NCI-H1694 (cell line): ENCODE data around the gene TAGLN2.
"Not testable (repeated sequence)": the region's sequence is repeated elsewhere in the genome, so short reads cannot be mapped to it uniquely, and the experiment has no call there.

Source experiments
- DNase-seq: peaks from one replicate; lab custom pipeline; 2025; lab: John Stamatoyannopoulos, UW

TAGLN2 gene

DNA sequence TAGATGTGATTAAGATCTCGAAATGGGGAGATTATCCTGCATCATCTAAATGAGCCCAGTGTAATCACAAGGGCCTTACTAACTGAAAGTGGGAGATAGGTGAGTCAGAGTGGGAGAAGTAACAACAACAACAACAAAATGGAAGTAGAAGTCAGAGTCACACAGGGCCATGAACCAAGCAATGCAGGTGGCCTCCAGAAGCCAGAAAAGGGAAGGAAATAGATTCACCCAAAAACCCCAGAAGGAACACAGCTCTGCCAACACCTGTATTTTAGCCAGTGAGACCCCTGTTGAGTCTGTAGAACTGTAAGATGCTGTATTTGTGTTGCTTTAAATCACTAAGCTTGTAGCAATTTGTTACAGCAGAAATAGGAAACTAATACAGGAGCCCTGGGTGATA lies 4.1 kb downstream of the TAGLN2 start:
- DNase-seq = no peak

- no peak for DNase-seq
Observed at GRCh38 chr1:159920651-159921050, 4.7 kb downstream of the TAGLN2 start.

DNA sequence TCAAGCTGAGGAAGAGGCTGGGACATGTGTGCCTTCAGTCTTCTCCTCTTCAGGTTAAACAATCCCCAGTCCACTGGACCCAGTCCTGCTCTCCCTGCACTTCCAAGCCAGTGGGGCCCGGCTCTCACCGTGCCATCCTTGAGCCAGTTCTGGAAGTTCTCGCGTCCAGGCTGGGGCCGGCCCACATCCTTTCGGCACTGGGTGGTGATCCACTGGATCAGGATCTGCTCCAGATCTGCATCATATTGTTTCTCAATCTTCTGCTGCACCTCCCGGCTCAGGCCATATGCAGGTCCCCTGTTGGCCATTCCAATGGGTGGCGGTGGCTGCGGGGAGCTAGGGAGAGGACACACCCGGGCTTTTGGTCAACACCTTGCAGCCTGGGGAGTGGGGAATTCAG lies 5.1 kb downstream of the TAGLN2 start:
- DNase-seq = no peak

DNA sequence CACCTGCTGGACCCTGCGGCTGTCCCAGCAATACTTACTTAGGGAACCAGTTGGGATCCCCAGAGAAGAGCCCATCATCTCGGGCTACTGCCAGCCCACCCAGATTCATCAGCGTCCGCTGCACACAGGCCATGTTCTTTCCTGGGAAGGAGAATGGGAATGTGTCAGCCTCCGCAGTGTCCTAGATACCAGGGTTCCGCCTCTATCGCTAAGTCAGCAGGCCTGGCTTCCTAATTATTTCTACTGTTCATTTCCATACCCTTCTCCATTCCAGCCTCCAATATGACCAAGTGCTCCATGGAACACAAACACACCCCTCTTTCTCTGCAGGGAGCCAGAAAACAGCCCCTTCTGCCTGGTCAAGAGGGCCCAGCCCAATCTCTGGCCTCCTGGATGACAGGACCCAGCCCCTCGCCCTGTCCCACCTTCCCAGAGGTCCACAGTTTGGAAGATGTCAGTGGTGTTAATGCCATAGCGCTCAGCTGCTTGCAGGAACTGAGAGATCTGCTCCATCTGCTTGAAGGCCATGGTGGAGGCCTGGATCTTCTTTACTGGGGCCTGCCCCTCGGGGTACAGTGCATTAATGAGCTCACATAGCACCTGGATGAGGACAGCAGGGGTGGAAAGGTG lies 6.0 kb downstream of the TAGLN2 start:
- no peak for DNase-seq

GRCh38 chr1:159918352-159919200 lies 6.7 kb downstream of the TAGLN2 start:
- DNase-seq = no peak

- DNase-seq = no peak
Observed at GRCh38 chr1:159917533-159918351, 7.6 kb downstream of the TAGLN2 start.

DNA sequence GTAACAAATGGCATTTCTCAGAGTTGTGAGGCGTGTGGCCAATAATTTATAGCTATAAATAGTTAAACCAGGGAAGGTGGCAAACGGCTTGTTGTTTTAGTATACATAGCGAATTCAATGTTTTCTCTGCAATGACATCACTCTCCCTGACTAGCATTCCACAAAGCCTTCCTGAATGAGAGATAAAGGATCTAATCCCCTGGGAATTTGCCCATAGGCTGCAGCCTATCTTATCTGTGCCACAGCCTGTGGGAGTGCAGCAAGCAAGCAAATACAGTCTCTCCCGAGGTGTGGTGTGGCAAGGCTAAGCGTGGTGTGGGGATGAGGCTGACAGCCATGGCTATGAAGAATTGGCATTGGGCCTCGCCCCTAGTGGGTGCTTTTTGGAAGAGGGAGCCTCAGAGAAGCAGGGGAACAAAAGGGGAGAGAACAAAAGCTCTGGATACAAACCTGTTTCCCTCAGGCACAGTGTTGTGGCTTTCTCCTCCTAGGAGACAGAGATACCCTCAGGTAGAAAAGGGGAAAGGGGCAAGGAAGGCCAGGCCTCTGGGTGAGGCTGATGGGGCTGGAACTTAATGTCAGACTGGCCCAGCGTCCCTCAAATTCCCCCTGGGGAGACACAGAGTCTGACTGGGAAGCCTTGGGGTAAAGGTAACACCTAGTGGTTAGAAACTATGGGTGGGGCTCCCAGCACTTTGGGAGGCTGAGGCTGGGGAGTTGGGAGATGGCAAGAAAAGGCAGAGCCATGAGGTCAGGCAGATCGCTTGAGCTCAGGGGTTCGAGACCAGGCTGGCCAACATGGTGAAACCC lies 8.9 kb downstream of the TAGLN2 start:
- DNase-seq = no peak

DNA sequence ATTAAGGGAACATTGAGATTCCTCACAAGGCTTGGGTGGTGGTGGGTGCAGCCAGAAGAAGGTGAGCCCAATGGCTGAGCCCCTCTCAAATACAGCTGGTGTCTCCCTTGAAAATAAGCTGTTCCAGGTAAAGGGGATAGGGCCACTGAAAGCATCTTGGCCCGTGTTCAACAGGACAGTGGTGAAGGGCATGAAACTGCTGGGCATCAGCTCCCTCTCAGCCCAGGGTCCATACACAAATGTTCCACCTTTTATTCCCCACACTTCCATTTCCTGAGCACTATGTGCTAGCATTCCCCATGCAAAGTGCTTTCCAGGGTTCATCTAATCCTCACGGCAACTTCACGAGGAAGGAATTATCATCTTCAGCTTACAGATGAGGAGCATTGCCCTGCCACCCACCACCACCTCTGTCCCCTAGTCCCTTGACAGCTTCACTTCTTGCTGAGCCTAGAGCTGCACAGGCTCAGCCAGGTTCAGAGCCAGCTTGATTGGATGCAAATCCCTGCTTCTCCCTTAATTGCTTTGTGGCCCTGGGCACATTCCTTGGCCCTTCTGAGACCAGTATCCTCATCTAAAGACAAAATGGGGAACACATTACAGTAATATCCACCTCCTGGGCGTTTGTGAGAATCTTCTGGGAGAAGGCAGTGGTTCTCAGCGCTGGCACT lies 9.6 kb downstream of the TAGLN2 start:
- no peak for DNase-seq

DNA sequence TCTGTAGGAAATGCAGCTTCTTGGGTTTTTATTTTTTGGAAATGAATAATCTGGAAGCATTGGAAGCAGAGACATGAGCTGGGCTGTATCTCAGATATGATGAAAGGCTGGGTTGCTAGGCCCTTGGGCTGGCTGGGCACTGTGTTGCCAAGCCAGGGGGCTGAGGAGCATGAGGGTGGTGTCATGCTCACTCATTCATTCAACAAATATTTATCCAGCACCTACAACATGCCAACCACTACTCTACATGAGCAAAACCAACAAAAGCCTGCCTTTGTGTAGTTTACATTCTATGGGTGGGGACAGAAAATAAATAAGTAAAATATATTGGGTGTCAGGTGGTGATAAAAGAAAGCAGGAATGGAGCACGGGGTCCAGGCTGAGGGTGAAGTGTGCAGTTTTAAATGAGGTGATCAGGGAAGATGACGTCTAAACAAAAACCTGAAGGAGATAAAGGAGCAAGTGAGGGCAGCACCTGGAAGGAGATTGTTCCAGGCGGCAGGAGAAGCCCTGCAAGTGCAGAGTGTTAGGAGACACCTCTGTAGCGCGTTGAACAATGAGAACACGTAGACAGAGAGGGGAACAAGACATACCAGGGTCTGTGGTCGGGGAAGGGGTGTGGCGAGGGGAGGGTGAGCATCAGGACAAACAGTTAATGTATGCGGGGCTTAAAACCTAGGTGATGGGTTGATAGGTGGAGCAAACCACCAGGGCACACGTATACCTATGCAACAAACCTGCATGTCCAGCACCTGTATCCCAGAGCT lies 10.9 kb downstream of the TAGLN2 start:
- DNase-seq = no peak

DNA sequence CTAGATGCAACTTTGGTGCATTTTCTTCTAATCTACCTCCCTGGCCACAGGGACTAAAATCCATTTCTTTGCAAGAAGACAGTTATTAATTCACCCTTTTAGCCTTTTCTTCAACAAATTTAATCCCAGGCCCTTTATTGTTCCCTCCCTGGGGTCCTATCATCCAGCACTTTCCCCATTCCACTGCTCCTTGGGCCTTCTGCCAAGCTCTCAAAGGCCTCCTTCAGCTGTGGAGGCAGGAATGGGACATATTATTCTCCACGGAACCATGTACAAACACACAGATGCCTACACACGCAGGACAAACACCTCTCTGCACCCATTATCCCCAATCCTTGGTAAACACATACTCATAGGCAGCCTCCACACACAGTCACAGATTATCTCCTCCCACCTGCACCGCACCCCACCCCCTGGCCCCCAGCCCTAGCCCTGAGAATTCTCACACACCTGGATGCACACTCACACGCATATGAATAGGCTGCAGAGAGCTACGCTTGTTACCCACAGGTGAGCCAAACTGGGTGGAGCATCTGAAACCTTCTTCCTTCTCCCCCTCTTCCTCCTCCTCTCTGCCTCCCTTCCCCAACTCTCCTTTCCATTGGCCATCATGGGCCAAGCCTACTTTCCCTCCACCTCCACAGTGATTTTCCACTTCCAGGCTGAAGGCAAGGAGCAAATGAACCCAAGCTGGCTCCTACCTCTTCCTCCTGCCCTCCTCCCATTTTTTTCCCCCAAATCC lies 11.7 kb downstream of the TAGLN2 start:
- DNase-seq = no peak

- no peak for DNase-seq
Observed at GRCh38 chr1:159911326-159912070, 13.8 kb downstream of the TAGLN2 start.

GRCh38 chr1:159908031-159908940 lies 17.0 kb downstream of the TAGLN2 start:
- no peak for DNase-seq

DNA sequence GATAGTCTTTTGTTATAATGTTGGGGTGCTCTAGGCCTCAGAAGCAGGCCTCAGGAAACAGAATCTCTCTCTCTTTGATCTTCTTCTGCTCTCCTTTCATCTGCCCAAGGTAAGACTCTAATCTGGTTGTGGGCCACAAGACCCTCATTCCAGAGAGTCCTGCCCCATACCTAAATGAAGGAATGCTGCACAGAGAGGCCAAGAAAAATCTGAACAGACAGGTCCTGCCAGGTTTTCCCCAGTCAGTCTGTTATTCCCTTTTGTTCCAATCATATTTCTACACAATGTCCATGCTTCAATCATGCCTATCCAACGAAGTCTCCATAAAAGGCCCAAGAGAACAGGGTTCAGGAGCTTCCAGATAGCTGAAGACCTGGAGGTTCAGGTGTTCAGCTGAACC lies 18.3 kb downstream of the TAGLN2 start:
- DNase-seq = no peak

DNA sequence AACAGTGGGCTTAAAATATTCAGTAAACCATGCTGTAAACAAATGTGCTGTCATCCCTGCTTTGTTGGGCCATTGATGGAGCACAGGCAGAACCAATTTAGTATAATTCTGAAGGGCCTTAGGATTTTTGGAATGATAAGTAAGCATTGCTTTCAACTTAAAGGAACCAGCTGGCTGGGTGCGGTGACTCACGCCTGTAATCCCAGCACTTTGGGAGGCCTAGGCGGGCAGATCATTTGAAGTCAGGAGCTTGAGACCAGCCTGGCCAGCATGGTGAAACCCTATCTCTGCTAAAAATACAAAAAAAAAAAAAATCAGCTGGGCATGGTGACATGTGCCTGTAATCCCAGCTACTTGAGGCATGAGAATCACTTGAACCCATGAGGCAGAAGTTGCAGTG lies 21.3 kb downstream of the TAGLN2 start:
- DNase-seq = not testable (repeated sequence)

GRCh38 chr1:159902541-159902940 lies 22.8 kb downstream of the TAGLN2 start:
- DNase-seq = no peak

GRCh38 chr1:159900755-159901360 lies 24.4 kb downstream of the TAGLN2 start:
- DNase-seq = no peak

GRCh38 chr1:159900086-159900680 lies 25.1 kb downstream of the TAGLN2 start, which contains the start of gene CFAP45:
TSS of gene CFAP45 (minus strand) at chr1:159900165. CDS start at chr1:159900098, 67 bp downstream.
- no peak for DNase-seq
